ENCODE results near the gene POP5.

Gene POP5

GRCh38 chr12:120586206-120586605, 5.0 kb upstream of the POP5 start:
- no peak overlapping the region for H3K27ac ChIP-seq (ENCODE audit: low read length)
- no peaks in the 10 kb centered on the region for H3K9me3 ChIP-seq (ENCODE audit: control insufficient read depth, low read depth, low read length)
- no peaks in the 10 kb centered on the region for H3K36me3 ChIP-seq (ENCODE audit: control insufficient read depth, low read depth, low read length)
- H3K9ac ChIP-seq (ENCODE audit: low read length): no peak overlapping the region
- H3K4me3 ChIP-seq (ENCODE audit: low read length): no peak overlapping the region
- H3K4me1 ChIP-seq (ENCODE audit: control insufficient read depth, low read depth, low read length): peaks cover 4% of the 10 kb centered on the region
- peaks cover 26% of the 10 kb centered on the region for H3K27me3 ChIP-seq (ENCODE audit: control insufficient read depth, insufficient read depth, low read length)

- Histone ChIP-seq H3K27ac (ENCODE audit: low read length) (no peak overlapping the region), H3K4me3 (ENCODE audit: low read length) (peak overlapping the region; percentile 53), H3K36me3 (ENCODE audit: control insufficient read depth, low read depth, low read length) (peaks cover 2% of the 10 kb centered on the region), H3K27me3 (ENCODE audit: control insufficient read depth, insufficient read depth, low read length) (peaks cover 26% of the 10 kb centered on the region), H3K4me1 (ENCODE audit: control insufficient read depth, low read depth, low read length) (peaks cover 4% of the 10 kb centered on the region), H3K9me3 (ENCODE audit: control insufficient read depth, low read depth, low read length) (no peaks in the 10 kb centered on the region), H3K9ac (ENCODE audit: low read length) (no peak overlapping the region)
Observed at GRCh38 chr12:120584343-120585149, 3.3 kb upstream of the POP5 start.

GRCh38 chr12:120583478-120584030, 2.4 kb upstream of the POP5 start:
- Histone ChIP-seq H3K36me3 (ENCODE audit: control insufficient read depth, low read depth, low read length) (peaks cover 12% of the 10 kb centered on the region), H3K27ac (ENCODE audit: low read length) (no peak overlapping the region), H3K27me3 (ENCODE audit: control insufficient read depth, insufficient read depth, low read length) (peaks cover 26% of the 10 kb centered on the region), H3K9ac (ENCODE audit: low read length) (no peak overlapping the region), H3K4me3 (ENCODE audit: low read length) (no peak overlapping the region), H3K4me1 (ENCODE audit: control insufficient read depth, low read depth, low read length) (peaks cover 4% of the 10 kb centered on the region), H3K9me3 (ENCODE audit: control insufficient read depth, low read depth, low read length) (no peaks in the 10 kb centered on the region)

GRCh38 chr12:120581998-120582397, 796 bp upstream of the POP5 start:
- Histone ChIP-seq H3K27me3 (ENCODE audit: control insufficient read depth, insufficient read depth, low read length) (peaks cover 26% of the 10 kb centered on the region), H3K27ac (ENCODE audit: low read length) (no peak overlapping the region), H3K9ac (ENCODE audit: low read length) (peak overlapping the region; percentile 43), H3K9me3 (ENCODE audit: control insufficient read depth, low read depth, low read length) (no peaks in the 10 kb centered on the region), H3K36me3 (ENCODE audit: control insufficient read depth, low read depth, low read length) (peaks cover 25% of the 10 kb centered on the region), H3K4me3 (ENCODE audit: low read length) (peak overlapping the region; percentile 88), H3K4me1 (ENCODE audit: control insufficient read depth, low read depth, low read length) (peaks cover 4% of the 10 kb centered on the region)

- Histone ChIP-seq H3K9ac (ENCODE audit: low read length) (no peak overlapping the region), H3K4me3 (ENCODE audit: low read length) (no peak overlapping the region), H3K27me3 (ENCODE audit: control insufficient read depth, insufficient read depth, low read length) (peaks cover 7% of the 10 kb centered on the region), H3K36me3 (ENCODE audit: control insufficient read depth, low read depth, low read length) (peaks cover 47% of the 10 kb centered on the region), H3K27ac (ENCODE audit: low read length) (no peak overlapping the region), H3K9me3 (ENCODE audit: control insufficient read depth, low read depth, low read length) (no peaks in the 10 kb centered on the region), H3K4me1 (ENCODE audit: control insufficient read depth, low read depth, low read length) (peaks cover 4% of the 10 kb centered on the region)
Observed at GRCh38 chr12:120579179-120579578, 2.0 kb downstream of the POP5 start.

- Histone ChIP-seq H3K9ac (ENCODE audit: low read length) (no peak overlapping the region), H3K27ac (ENCODE audit: low read length) (no peak overlapping the region), H3K4me1 (ENCODE audit: control insufficient read depth, low read depth, low read length) (no peaks in the 10 kb centered on the region), H3K27me3 (ENCODE audit: control insufficient read depth, insufficient read depth, low read length) (no peaks in the 10 kb centered on the region), H3K36me3 (ENCODE audit: control insufficient read depth, low read depth, low read length) (peaks cover 86% of the 10 kb centered on the region), H3K4me3 (ENCODE audit: low read length) (no peak overlapping the region), H3K9me3 (ENCODE audit: control insufficient read depth, low read depth, low read length) (no peaks in the 10 kb centered on the region)
Observed at GRCh38 chr12:120574106-120574505, 7.1 kb downstream of the POP5 start.

GRCh38 chr12:120573560-120573959, 7.6 kb downstream of the POP5 start:
- Histone ChIP-seq H3K27me3 (ENCODE audit: control insufficient read depth, insufficient read depth, low read length) (no peaks in the 10 kb centered on the region), H3K9me3 (ENCODE audit: control insufficient read depth, low read depth, low read length) (no peaks in the 10 kb centered on the region), H3K9ac (ENCODE audit: low read length) (no peak overlapping the region), H3K36me3 (ENCODE audit: control insufficient read depth, low read depth, low read length) (peaks cover 86% of the 10 kb centered on the region), H3K4me1 (ENCODE audit: control insufficient read depth, low read depth, low read length) (no peaks in the 10 kb centered on the region), H3K27ac (ENCODE audit: low read length) (no peak overlapping the region), H3K4me3 (ENCODE audit: low read length) (no peak overlapping the region)

GRCh38 chr12:120571299-120571698, 9.9 kb downstream of the POP5 start:
- H3K9ac ChIP-seq (ENCODE audit: low read length): no peak overlapping the region
- H3K27me3 ChIP-seq (ENCODE audit: control insufficient read depth, insufficient read depth, low read length): no peaks in the 10 kb centered on the region
- no peaks in the 10 kb centered on the region for H3K9me3 ChIP-seq (ENCODE audit: control insufficient read depth, low read depth, low read length)
- no peaks in the 10 kb centered on the region for H3K4me1 ChIP-seq (ENCODE audit: control insufficient read depth, low read depth, low read length)
- H3K27ac ChIP-seq (ENCODE audit: low read length): no peak overlapping the region
- H3K36me3 ChIP-seq (ENCODE audit: control insufficient read depth, low read depth, low read length): peaks cover 87% of the 10 kb centered on the region
- no peak overlapping the region for H3K4me3 ChIP-seq (ENCODE audit: low read length)

- Histone ChIP-seq H3K4me3 (ENCODE audit: low read length) (no peak overlapping the region), H3K9ac (ENCODE audit: low read length) (no peak overlapping the region), H3K9me3 (ENCODE audit: control insufficient read depth, low read depth, low read length) (no peaks in the 10 kb centered on the region), H3K36me3 (ENCODE audit: control insufficient read depth, low read depth, low read length) (peaks cover 83% of the 10 kb centered on the region), H3K4me1 (ENCODE audit: control insufficient read depth, low read depth, low read length) (no peaks in the 10 kb centered on the region), H3K27ac (ENCODE audit: low read length) (no peak overlapping the region), H3K27me3 (ENCODE audit: control insufficient read depth, insufficient read depth, low read length) (no peaks in the 10 kb centered on the region)
Observed at GRCh38 chr12:120563495-120563894, 17.7 kb downstream of the POP5 start.

GRCh38 chr12:120562906-120563305, 18.3 kb downstream of the POP5 start:
- Histone ChIP-seq H3K27me3 (ENCODE audit: control insufficient read depth, insufficient read depth, low read length) (no peaks in the 10 kb centered on the region), H3K36me3 (ENCODE audit: control insufficient read depth, low read depth, low read length) (peaks cover 78% of the 10 kb centered on the region)

GRCh38 chr12:120557589-120557988, 23.6 kb downstream of the POP5 start:
- Histone ChIP-seq H3K27ac (ENCODE audit: low read length) (no peak overlapping the region), H3K36me3 (ENCODE audit: control insufficient read depth, low read depth, low read length) (peaks cover 62% of the 10 kb centered on the region), H3K9me3 (ENCODE audit: control insufficient read depth, low read depth, low read length) (no peaks in the 10 kb centered on the region), H3K4me3 (ENCODE audit: low read length) (no peak overlapping the region), H3K4me1 (ENCODE audit: control insufficient read depth, low read depth, low read length) (no peaks in the 10 kb centered on the region), H3K9ac (ENCODE audit: low read length) (no peak overlapping the region), H3K27me3 (ENCODE audit: control insufficient read depth, insufficient read depth, low read length) (no peaks in the 10 kb centered on the region)

More at GRCh38 chr12:120562906-120563305, 18.3 kb downstream of the POP5 start:
- Histone ChIP-seq H3K9ac (ENCODE audit: low read length) (no peak overlapping the region), H3K9me3 (ENCODE audit: control insufficient read depth, low read depth, low read length) (no peaks in the 10 kb centered on the region), H3K27ac (ENCODE audit: low read length) (no peak overlapping the region), H3K4me3 (ENCODE audit: low read length) (no peak overlapping the region), H3K4me1 (ENCODE audit: control insufficient read depth, low read depth, low read length) (no peaks in the 10 kb centered on the region)

GRCh38 chr12:120554678-120555077, 26.5 kb downstream of the POP5 start:
- Histone ChIP-seq H3K9me3 (ENCODE audit: control insufficient read depth, low read depth, low read length) (no peaks in the 10 kb centered on the region), H3K27me3 (ENCODE audit: control insufficient read depth, insufficient read depth, low read length) (no peaks in the 10 kb centered on the region), H3K36me3 (ENCODE audit: control insufficient read depth, low read depth, low read length) (peaks cover 46% of the 10 kb centered on the region), H3K4me1 (ENCODE audit: control insufficient read depth, low read depth, low read length) (no peaks in the 10 kb centered on the region), H3K4me3 (ENCODE audit: low read length) (no peak overlapping the region), H3K27ac (ENCODE audit: low read length) (no peak overlapping the region), H3K9ac (ENCODE audit: low read length) (no peak overlapping the region)
